HEK293 (cell line): ENCODE data around the gene TTLL5.
A peak's percentile ranks its signal among the peaks of the same experiment; 100 is the strongest.

ENCODE experiments used
- CTCF ChIA-PET: fragments of 350-600 bp; formaldehyde crosslinking; extraction: SDS; loops from one replicate; lab custom pipeline; 2021; ENCODE audit warnings: antibody characterized with exemption; lab: Yijun Ruan, JAX
- POLR2A ChIA-PET: fragments of 300-600 bp; formaldehyde crosslinking; extraction: SDS; loops from one replicate; lab custom pipeline; 2020; ENCODE audit warnings: antibody characterized with exemption, inconsistent platforms; lab: Yijun Ruan, JAX
- H3K27ac ChIP-seq: fragments of 200-500 bp; sonication (Bioruptor generic); 2 replicates; pipeline ENCODE4 v1.5.1; 2014; ENCODE audit warnings: low read depth, low read length, control low read depth, inconsistent platforms; ENCODE audit errors: extremely low read depth
- H3K36me3 ChIP-seq, 2 experiments: fragments of 200-500 bp in 1 of 2; sonication (Bioruptor generic) in 1 of 2; 1 replicate in 1 of 2; 2 replicates in 1 of 2; pipeline ENCODE4 v1.5.1; 2014 to 2017; ENCODE audit warnings: inconsistent platforms in 2 of 2, low read length in 2 of 2; ENCODE audit not compliant: control insufficient read depth in 2 of 2, insufficient read depth in 1 of 2
- H3K4me1 ChIP-seq: fragments of 200-500 bp; sonication (Bioruptor generic); 2 replicates; pipeline ENCODE4 v1.5.1; 2014; ENCODE audit warnings: mild to moderate bottlenecking, low read length, inconsistent platforms; ENCODE audit not compliant: control insufficient read depth, insufficient read depth
- H3K4me3 ChIP-seq: 2 replicates; pipeline ENCODE4 v1.5.1; 2011; ENCODE audit warnings: low read depth, mild to moderate bottlenecking, control low read depth, low read length, moderate library complexity
- H3K9me3 ChIP-seq: fragments of 200-500 bp; sonication (Bioruptor generic); 2 replicates; pipeline ENCODE4 v1.5.1; 2014; ENCODE audit warnings: low read depth, low read length, inconsistent platforms; ENCODE audit not compliant: control insufficient read depth, insufficient read depth
- BCL11A ChIP-seq: fragments of 450-650 bp; formaldehyde crosslinking; IDR thresholded peaks from 2 replicates; pipeline ENCODE4 v1.5.1; 2016; ENCODE audit warnings: low read depth, missing biosample characterization, missing genetic modification characterization
- GLIS1 ChIP-seq: fragments of 450-650 bp; formaldehyde crosslinking; IDR thresholded peaks from 2 replicates; pipeline ENCODE4 v1.5.1; 2016; ENCODE audit warnings: missing biosample characterization, missing genetic modification characterization
- GLIS2 ChIP-seq: fragments of 450-650 bp; formaldehyde crosslinking; IDR thresholded peaks from 2 replicates; pipeline ENCODE4 v1.5.1; 2016; ENCODE audit warnings: missing biosample characterization, missing genetic modification characterization
- KLF16 ChIP-seq: fragments of 450-650 bp; formaldehyde crosslinking; IDR thresholded peaks from 2 replicates; pipeline ENCODE4 v1.5.1; 2017; ENCODE audit warnings: missing biosample characterization, missing genetic modification characterization
- KLF9 ChIP-seq: fragments of 450-650 bp; formaldehyde crosslinking; IDR thresholded peaks from 2 replicates; pipeline ENCODE4 v1.5.1; 2016; ENCODE audit warnings: missing biosample characterization, missing genetic modification characterization, low read depth
- PRDM1 ChIP-seq: fragments of 450-650 bp; formaldehyde crosslinking; IDR thresholded peaks from 2 replicates; pipeline ENCODE4; 2016; ENCODE audit warnings: missing biosample characterization, missing genetic modification characterization
- SCRT2 ChIP-seq: fragments of 450-650 bp; formaldehyde crosslinking; IDR thresholded peaks from 2 replicates; pipeline ENCODE4 v1.5.1; 2016; ENCODE audit warnings: missing biosample characterization, missing genetic modification characterization
- ZFP69B ChIP-seq: fragments of 450-650 bp; formaldehyde crosslinking; IDR thresholded peaks from 2 replicates; pipeline ENCODE4 v1.5.1; 2016; ENCODE audit warnings: missing biosample characterization, missing genetic modification characterization
- ZIC2 ChIP-seq: fragments of 450-650 bp; formaldehyde crosslinking; IDR thresholded peaks from 2 replicates; pipeline ENCODE4 v1.5.1; 2016; ENCODE audit warnings: missing biosample characterization, missing genetic modification characterization
- ZNF132 ChIP-seq: fragments of 450-650 bp; formaldehyde crosslinking; IDR thresholded peaks from 2 replicates; pipeline ENCODE4 v1.5.1; 2017; ENCODE audit warnings: missing biosample characterization, missing genetic modification characterization, borderline replicate concordance
- ZNF23 ChIP-seq: fragments of 450-650 bp; formaldehyde crosslinking; IDR thresholded peaks from 2 replicates; pipeline ENCODE4 v1.5.1; 2016; ENCODE audit warnings: missing biosample characterization, missing genetic modification characterization, borderline replicate concordance
- ZNF311 ChIP-seq: fragments of 450-650 bp; formaldehyde crosslinking; IDR thresholded peaks from 2 replicates; pipeline ENCODE4 v1.5.1; 2017; ENCODE audit warnings: missing biosample characterization, missing genetic modification characterization, borderline replicate concordance
- ZNF391 ChIP-seq: fragments of 450-650 bp; formaldehyde crosslinking; IDR thresholded peaks from 2 replicates; pipeline ENCODE4 v1.5.1; 2016; ENCODE audit warnings: low read depth, missing biosample characterization, missing genetic modification characterization, borderline replicate concordance
- ZNF514 ChIP-seq: fragments of 450-650 bp; formaldehyde crosslinking; IDR thresholded peaks from 2 replicates; pipeline ENCODE4 v1.5.1; 2016; ENCODE audit warnings: missing biosample characterization, missing genetic modification characterization
- ZNF529 ChIP-seq: fragments of 450-650 bp; formaldehyde crosslinking; IDR thresholded peaks from 2 replicates; pipeline ENCODE4 v1.5.1; 2017; ENCODE audit warnings: missing genetic modification characterization, missing biosample characterization; ENCODE audit not compliant: insufficient replicate concordance
- ZNF561 ChIP-seq: fragments of 450-650 bp; IDR thresholded peaks from 2 replicates; pipeline ENCODE4 v1.5.1; 2018; ENCODE audit warnings: missing biosample characterization, missing genetic modification characterization, borderline replicate concordance
- ZNF571 ChIP-seq: fragments of 450-650 bp; formaldehyde crosslinking; IDR thresholded peaks from 2 replicates; pipeline ENCODE4 v1.5.0; 2017; ENCODE audit warnings: missing biosample characterization, missing genetic modification characterization
- ZNF600 ChIP-seq: fragments of 450-650 bp; formaldehyde crosslinking; IDR thresholded peaks from 2 replicates; pipeline ENCODE4 v1.5.1; 2016; ENCODE audit warnings: missing biosample characterization, missing genetic modification characterization
- ZNF629 ChIP-seq: fragments of 450-650 bp; formaldehyde crosslinking; IDR thresholded peaks from 2 replicates; pipeline ENCODE4 v1.5.1; 2017; ENCODE audit warnings: missing biosample characterization, missing genetic modification characterization
- ZNF707 ChIP-seq: fragments of 450-650 bp; formaldehyde crosslinking; IDR thresholded peaks from 2 replicates; pipeline ENCODE4 v1.5.1; 2016; ENCODE audit warnings: missing biosample characterization, missing genetic modification characterization
- ZNF768 ChIP-seq: fragments of 450-650 bp; formaldehyde crosslinking; IDR thresholded peaks from 2 replicates; pipeline ENCODE4 v1.5.1; 2018; ENCODE audit warnings: missing biosample characterization, mild to moderate bottlenecking, missing genetic modification characterization
- ZNF837 ChIP-seq: fragments of 450-650 bp; formaldehyde crosslinking; IDR thresholded peaks from 2 replicates; pipeline ENCODE4 v1.5.1; 2016; ENCODE audit warnings: missing biosample characterization, missing genetic modification characterization
- ZSCAN23 ChIP-seq: fragments of 450-650 bp; formaldehyde crosslinking; IDR thresholded peaks from 2 replicates; pipeline ENCODE4 v1.5.1; 2016; ENCODE audit warnings: missing biosample characterization, missing genetic modification characterization
- TF ChIP-seq, protein P1 (sequence below): fragments of 450-650 bp; formaldehyde crosslinking; IDR thresholded peaks from 2 replicates; pipeline ENCODE4 v1.5.1; 2016; ENCODE audit warnings: missing biosample characterization, missing genetic modification characterization
- TF ChIP-seq, protein P2 (sequence below): fragments of 450-650 bp; formaldehyde crosslinking; IDR thresholded peaks from 2 replicates; pipeline ENCODE4 v1.5.1; 2017; ENCODE audit warnings: missing biosample characterization, missing genetic modification characterization
- TF ChIP-seq, protein P3 (sequence below): fragments of 450-650 bp; formaldehyde crosslinking; IDR thresholded peaks from 2 replicates; pipeline ENCODE4 v1.5.1; 2016; ENCODE audit warnings: missing biosample characterization, missing genetic modification characterization
- TF ChIP-seq, protein P4 (sequence below): fragments of 450-650 bp; formaldehyde crosslinking; IDR thresholded peaks from 2 replicates; pipeline ENCODE4 v1.5.1; 2016; ENCODE audit warnings: missing biosample characterization, missing genetic modification characterization

Gene TTLL5

DNA sequence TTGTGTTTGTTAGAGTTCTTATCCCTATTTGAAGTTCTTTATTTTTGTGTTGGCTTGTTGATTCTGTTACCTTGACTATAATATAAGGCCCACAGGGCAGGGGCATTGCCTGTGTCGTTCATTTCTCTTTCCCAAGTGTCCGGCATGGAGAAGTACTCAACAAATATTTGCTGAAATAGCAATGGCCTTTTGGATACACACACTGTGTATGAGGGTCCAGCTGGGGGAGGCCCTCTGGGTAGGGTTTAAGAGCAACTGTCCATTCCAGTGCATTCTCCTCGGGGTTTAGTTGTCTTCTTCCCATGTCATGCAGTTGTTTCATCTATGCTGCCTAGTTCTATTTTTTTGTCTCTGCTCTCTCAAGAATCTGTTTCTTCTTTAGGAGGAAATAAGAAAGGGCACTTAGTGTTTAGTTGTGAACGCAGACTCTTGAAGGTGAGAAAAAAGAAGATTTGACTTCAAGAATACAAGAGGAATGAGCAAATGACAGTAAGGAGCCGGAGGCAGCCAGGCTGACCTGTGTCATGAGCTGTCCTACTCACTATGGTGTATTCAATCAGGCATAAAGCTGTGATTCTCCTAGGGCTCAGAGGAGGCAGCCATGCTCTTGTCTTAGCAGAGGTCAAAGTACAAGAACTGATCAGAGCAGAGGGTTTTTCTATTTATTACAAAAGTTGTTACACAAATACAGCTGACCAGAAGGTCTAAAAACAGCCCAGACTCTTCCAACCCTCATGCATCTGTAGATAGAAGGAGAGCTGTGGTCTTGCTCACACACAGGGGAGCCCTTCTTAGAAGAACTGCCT is 10.6 kb upstream of the TTLL5 start (continued):
- TF ChIP-seq, protein P1, sequence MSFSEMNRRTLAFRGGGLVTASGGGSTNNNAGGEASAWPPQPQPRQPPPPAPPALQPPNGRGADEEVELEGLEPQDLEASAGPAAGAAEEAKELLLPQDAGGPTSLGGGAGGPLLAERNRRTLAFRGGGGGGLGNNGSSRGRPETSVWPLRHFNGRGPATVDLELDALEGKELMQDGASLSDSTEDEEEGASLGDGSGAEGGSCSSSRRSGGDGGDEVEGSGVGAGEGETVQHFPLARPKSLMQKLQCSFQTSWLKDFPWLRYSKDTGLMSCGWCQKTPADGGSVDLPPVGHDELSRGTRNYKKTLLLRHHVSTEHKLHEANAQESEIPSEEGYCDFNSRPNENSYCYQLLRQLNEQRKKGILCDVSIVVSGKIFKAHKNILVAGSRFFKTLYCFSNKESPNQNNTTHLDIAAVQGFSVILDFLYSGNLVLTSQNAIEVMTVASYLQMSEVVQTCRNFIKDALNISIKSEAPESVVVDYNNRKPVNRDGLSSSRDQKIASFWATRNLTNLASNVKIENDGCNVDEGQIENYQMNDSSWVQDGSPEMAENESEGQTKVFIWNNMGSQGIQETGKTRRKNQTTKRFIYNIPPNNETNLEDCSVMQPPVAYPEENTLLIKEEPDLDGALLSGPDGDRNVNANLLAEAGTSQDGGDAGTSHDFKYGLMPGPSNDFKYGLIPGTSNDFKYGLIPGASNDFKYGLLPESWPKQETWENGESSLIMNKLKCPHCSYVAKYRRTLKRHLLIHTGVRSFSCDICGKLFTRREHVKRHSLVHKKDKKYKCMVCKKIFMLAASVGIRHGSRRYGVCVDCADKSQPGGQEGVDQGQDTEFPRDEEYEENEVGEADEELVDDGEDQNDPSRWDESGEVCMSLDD (tag by site-specific recombination) = no peak
- TF ChIP-seq ZNF23 (tag by site-specific recombination) (no peak), ZNF132 (no peak), ZFP69B (tag by site-specific recombination) (no peak), ZNF629 (no peak), PRDM1 (tag by site-specific recombination) (no peak), ZNF837 (tag by site-specific recombination) (no peak), ZNF571 (tag by site-specific recombination) (no peak), GLIS2 (tag by site-specific recombination) (no peak), KLF16 (tag by site-specific recombination) (no peak), ZNF768 (tag by site-specific recombination) (no peak), BCL11A (tag by site-specific recombination) (no peak)
- TF ChIP-seq, protein P2, sequence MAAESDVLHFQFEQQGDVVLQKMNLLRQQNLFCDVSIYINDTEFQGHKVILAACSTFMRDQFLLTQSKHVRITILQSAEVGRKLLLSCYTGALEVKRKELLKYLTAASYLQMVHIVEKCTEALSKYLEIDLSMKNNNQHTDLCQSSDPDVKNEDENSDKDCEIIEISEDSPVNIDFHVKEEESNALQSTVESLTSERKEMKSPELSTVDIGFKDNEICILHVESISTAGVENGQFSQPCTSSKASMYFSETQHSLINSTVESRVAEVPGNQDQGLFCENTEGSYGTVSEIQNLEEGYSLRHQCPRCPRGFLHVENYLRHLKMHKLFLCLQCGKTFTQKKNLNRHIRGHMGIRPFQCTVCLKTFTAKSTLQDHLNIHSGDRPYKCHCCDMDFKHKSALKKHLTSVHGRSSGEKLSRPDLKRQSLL (tag by site-specific recombination) = no peak

DNA sequence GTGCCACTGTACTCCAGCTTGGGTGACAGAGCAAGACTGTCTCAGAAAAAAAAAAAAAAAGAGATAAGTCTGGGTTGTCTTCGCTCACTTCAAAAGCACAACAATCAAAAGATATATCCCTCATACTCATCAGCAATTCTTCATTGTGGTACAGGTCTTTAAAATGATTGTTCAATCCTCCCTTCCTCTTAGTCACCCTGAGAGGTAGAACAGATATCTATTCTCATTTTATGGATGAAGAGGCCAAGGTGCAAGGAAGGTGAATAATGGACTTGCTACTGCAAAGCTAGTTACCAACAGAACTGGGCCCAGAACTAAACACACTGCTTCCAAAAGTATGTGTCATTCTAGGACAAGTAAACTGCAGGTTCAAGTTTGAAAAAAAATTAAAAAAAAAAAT is 7.5 kb upstream of the TTLL5 start:
- peaks cover 33 to 82% of the 10 kb centered on the region in 2 experiments for H3K36me3 ChIP-seq
- peaks cover 1% of the 10 kb centered on the region for H3K4me1 ChIP-seq
- ChIA-PET POLR2A (interaction anchor here (0.6 to 2.3 kb wide), 2 partner anchors 76 to 270 kb away, joined by 3 to 9 read pairs; partner anchors contain the start of gene FLVCR2), CTCF (interaction anchor here (0.6 to 13.9 kb wide), 25 partner anchors 7 to 639 kb away, joined by 3 to 266 read pairs (median 6); partner anchors contain the start of genes FLVCR2 and NEK9)
- no peak overlapping the region for H3K27ac ChIP-seq
- TF ChIP-seq ZNF529 (tag by site-specific recombination) (no peak), SCRT2 (no peak), ZNF707 (tag by site-specific recombination) (no peak)
- H3K9me3 ChIP-seq = no peaks in the 10 kb centered on the region
- no peak overlapping the region for H3K4me3 ChIP-seq

DNA sequence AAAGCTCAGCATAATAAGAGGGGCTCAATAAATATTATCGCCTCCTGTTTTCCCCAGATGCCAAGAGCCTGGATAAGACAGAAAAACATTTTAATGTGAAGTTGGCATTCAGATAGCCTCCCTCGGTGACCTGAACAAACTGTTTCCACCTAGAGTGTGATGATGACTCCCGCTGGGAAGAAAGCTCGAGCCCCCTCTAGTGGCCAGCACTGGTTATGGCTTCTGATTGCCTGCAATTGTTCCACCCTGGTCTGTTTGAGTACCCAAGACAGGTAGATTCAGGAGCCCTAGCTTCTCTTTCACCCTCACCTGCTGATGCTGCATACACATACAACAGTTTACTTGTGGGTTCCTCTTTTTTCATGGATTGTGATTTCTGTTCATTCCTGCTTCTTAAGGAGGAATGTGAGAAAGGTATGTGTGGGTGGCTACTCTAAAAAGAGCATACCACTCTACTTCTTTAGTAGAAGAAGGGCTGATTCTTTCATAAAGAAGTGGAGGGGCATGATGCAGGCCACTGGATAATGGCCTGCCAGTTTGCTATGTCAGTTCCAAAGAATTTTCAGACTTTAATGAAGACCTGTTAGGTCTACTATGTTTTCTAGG is 6.8 kb upstream of the TTLL5 start:
- Histone ChIP-seq H3K36me3 (peaks cover 33 to 80% of the 10 kb centered on the region in 2 experiments), H3K4me3 (no peak overlapping the region), H3K27ac (no peak overlapping the region), H3K9me3 (no peaks in the 10 kb centered on the region), H3K4me1 (no peaks in the 10 kb centered on the region)
- POLR2A ChIA-PET = interaction anchor here (2.3 kb wide), 1 partner anchor 76 kb away, joined by 9 read pairs; the partner anchor contains the start of gene FLVCR2
- CTCF ChIA-PET = interaction anchor here (0.5 to 13.9 kb wide), 35 partner anchors 8 to 992 kb away, joined by 3 to 266 read pairs (median 4); partner anchors contain the start of genes FLVCR2 and NEK9
- TF ChIP-seq ZNF514 (tag by site-specific recombination) (no peak), GLIS2 (tag by site-specific recombination) (no peak), ZNF600 (tag by site-specific recombination) (no peak), ZNF561 (no peak), GLIS1 (tag by site-specific recombination) (peak; percentile 32; the same call in 1 of the 2 replicates), KLF9 (tag by site-specific recombination) (no peak), ZSCAN23 (tag by site-specific recombination) (no peak), ZNF311 (tag by site-specific recombination) (no peak), ZIC2 (tag by site-specific recombination) (peak; percentile 57), ZNF391 (tag by site-specific recombination) (no peak)
- TF ChIP-seq, protein P3, sequence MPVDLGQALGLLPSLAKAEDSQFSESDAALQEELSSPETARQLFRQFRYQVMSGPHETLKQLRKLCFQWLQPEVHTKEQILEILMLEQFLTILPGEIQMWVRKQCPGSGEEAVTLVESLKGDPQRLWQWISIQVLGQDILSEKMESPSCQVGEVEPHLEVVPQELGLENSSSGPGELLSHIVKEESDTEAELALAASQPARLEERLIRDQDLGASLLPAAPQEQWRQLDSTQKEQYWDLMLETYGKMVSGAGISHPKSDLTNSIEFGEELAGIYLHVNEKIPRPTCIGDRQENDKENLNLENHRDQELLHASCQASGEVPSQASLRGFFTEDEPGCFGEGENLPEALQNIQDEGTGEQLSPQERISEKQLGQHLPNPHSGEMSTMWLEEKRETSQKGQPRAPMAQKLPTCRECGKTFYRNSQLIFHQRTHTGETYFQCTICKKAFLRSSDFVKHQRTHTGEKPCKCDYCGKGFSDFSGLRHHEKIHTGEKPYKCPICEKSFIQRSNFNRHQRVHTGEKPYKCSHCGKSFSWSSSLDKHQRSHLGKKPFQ = no peak
- TF ChIP-seq, protein P4, sequence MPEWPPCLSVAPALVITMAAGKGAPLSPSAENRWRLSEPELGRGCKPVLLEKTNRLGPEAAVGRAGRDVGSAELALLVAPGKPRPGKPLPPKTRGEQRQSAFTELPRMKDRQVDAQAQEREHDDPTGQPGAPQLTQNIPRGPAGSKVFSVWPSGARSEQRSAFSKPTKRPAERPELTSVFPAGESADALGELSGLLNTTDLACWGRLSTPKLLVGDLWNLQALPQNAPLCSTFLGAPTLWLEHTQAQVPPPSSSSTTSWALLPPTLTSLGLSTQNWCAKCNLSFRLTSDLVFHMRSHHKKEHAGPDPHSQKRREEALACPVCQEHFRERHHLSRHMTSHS (tag by site-specific recombination) = no peak
